ENCODE measurements around the gene RAF1.
"Not testable (repeated sequence)": the region's sequence is repeated elsewhere in the genome, so short reads cannot be mapped to it uniquely, and the experiment has no call there.

Gene RAF1

GRCh38 chr3:12633108-12633507, 30.8 kb downstream of the RAF1 start:
- DNase-seq, result no peak

DNA sequence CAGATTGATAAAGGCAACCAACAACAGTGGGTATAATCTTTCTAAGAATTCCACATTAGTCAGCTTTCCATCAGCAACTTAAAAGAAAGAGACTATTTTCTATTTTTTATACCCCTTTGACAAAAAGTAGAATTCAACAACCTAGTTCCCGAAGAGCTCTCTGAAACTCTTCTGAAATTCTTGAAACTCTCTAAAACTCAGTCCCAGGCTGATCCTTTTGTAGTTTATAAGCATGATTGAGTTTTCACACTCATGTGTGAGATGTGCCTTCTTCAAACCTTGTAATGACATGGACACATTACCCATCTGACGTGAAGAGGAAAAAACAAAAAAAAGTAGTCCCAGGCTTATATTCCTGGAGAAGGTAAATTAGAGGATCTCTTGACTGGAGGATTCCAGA, 31.4 kb downstream of the RAF1 start:
- DNase-seq, result no peak

GRCh38 chr3:12630843-12631242, 33.1 kb downstream of the RAF1 start:
- not testable (repeated sequence) for DNase-seq

DNA sequence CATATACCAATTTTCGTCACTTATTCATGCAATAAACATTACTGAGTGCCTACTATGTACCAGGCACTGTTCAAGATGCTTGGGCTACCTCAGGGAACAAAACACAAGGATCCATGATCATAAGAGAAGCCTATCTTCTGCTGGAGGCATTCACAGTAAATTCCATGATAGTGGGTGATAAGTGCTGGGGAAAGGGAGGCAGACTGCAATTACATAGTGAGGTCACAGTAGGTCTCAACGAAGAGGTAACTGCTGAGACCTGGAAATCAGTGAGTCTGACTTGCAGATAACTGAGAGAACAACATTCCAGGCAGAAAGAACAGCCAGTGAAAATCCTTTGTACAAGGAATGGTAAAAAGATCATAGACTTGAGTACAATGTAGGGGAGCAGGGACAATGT, 33.6 kb downstream of the RAF1 start:
- DNase-seq, result no peak

GRCh38 chr3:12629560-12629959, 34.4 kb downstream of the RAF1 start:
- no peak for DNase-seq

DNA sequence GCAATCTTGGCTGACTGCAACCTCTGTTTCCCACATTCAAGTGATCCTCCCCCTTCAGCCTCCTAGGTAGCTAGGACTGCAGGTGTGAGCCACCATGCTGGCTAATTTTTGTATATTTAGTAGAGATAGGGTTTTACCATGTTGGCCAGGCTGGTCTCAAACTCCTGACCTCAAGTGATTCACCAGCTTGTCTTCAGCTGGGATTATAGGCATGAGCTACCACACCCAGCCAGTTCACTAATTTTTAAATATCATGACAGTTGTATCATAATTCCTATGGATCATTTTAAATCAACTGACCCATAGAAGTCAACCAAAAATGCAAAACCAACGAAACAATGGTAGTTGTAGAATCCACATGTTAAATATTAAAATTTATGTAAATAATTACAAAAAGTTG, 35.1 kb downstream of the RAF1 start:
- DNase-seq, result no peak

DNA sequence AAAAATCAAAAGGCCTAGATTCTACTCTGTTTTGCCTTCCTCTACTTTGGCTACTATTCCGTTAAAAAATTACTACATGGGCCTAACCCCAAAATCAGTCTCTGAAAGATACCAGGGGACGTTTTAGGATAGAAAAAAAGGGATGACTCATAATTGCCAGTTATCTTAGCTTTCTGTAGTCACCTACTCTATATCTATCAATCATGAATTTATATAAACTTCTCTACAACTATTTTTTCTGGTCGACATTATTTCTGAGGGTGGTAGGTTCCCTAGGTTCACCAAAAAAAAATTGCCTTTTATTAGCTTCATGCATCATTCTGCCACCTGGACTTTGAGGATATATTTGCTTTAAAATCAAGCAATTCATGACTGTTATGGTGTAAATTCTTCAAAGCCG, 36.5 kb downstream of the RAF1 start:
- DNase-seq, result no peak

DNA sequence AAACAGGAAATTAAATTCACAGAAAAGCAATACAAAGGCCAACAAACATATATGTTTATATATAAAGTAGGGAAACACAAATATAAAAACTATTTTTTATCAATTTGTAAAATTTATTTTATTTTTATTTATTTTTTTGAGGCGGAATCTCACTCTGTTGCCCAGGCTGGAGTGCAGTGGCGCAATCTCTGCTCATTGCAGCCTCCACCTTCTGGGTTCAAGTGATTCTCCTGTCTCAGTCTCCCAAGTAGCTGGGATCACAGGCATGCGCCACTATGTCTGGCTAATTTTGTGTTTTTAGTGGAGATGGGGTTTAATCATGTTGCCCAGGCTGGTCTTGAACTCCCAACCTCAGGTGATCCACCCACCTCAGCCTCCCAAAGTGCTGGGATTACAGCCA, 39.0 kb downstream of the RAF1 start:
- not testable (repeated sequence) for DNase-seq

DNA sequence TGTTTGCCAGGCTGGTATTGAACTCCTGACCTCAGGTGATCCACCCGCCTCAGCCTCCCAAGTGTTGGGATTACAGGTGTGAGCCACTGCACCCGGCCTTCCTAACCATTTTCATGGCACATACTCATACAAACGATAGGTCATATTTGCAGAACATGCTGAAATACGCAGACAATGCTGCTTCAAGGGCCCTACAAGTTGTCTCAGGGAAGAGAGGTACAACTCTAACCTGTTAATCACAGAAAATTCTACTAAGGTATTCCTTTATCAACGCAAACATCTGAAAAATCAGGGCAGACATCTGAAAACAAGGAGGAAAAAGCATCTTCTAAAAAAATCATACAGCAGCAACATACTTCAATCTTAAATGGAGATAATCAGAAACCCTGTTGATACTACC, 39.9 kb downstream of the RAF1 start:
- DNase-seq, result no peak

DNA sequence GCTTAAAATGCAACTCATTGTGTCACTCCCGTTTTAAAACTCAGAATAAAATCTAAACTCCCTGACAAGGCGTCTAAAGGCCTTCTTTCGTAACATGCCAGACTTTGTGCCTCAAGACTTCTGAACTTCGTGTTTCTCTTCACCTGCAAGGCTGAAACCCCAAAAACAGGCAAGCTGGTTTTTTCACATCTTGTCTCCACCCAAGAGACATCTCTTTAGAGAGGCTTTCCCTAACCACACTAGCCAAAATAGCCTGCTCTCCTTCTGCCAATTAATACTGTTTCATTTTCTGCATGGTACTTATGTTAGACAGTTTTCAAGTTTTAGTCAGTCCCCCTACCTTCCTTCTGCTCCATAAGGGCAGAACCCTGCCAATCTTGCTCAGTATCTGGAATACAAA, 41.6 kb downstream of the RAF1 start:
- no peak for DNase-seq

DNA sequence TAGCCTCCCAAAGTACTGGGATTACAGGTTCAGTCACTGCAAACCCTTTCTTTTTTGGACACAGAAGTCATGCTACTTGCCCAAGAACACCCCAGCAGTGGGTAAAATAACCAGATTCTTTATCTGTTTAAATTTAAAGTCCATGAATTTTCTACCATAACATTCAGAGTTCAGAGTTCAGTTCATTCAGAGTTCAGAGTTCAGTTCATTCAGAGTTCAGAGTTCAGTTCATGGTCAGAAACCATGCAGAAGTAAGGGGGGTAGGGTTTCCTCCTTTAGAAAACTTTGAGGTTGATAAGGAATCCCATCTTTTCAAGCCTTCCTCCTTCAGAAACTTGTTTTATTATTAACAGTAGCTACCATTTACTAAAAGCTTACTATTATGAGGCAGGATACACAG, 43.2 kb downstream of the RAF1 start:
- no peak for DNase-seq

DNA sequence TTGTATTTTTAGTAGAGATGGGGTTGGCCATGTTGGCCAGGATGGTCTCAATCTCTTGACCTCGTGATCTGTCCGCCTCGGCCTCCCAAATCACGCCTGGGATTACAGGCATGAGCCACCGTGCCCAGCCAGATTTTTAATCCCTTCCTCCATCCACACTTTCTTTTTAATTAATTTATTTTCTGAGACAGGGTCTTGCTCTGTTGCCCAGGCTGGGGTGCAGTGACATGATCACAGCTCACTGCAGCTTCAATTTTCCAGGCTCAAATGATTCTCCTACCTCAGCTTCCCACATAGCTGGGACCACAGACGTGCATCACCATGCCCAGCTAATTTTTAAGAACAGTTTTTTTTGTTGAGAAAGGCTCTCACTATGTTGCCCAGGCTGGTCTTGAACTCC, 43.6 kb downstream of the RAF1 start:
- no peak for DNase-seq

- no peak for DNase-seq
These were observed 45.5 kb downstream of the RAF1 start for GRCh38 chr3:12618426-12618825.

DNA sequence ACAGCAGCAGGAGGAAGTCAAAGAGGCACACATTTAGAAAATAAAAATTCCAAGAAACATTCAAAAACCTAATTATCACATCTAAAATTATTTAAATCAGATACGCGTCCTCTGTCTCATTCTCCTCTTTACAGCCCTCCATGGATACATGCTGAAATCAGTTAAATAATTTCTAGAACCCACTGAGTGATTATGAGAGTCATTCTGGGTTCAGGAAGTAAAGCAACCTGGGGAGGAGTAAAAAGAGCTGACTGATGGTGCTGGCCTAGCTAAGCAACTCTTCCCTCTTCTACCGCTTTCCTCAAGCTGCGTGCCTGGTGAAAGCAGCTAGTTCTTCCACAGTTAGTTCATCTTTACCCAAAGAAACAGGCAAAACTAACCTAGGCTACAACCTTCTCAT, 48.7 kb downstream of the RAF1 start:
- no peak for DNase-seq

DNA sequence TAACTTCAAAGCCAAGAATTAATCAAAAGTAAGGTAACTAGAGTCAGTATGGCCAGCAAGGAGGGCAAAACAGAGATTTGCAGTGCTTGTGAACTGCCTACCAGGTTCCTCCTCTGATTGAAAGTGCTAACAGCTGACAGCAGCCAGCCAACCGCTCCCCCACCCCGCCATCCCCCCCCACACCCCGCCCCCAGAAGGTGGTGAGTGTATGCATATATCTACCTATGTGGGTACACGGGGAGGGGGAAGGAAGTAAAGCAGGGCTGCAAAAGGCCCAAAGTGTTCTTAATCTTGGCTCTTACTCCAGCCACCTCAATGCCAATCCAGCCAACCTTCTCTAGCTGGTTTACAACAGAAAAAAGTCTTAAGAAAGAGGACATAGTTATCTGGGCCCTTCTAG, 50.7 kb downstream of the RAF1 start:
- DNase-seq, result no peak

DNA sequence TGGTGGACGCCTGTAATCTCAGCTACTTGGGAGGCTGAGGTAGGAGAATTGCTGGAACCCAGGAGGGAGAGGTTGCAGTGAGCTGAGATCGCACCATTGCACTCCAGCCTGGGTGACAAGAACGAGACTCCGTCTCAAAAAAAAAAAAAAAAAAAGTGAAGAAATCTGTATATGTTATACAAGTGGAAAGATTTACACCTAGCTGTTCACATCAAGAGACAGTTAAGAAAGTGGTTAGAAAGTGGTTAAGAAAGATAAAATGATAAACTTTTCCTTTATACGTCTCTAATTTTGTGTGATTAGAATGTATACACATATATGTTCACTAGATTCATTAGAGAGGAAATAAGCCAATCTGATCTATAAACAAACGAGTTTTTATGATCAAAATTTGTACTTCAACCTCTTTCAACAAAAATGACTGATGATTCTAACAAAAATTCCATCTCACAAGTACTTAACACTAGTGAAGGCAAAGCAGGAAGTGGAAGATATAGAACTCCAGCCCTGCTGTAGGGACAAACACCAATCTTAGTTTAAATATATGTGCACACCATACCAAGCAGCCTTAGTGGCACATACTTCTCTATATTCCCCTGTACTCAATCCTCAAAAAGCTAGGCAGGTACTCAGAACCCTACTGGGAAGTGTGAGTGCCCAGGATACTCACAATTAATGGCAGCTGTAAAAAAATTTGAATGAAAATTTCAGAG, 51.2 kb downstream of the RAF1 start:
- DNase-seq, result no peak

- DNase-seq, result no peak
These were observed 52.8 kb downstream of the RAF1 start for GRCh38 chr3:12611117-12611516.

GRCh38 chr3:12608376-12608775, 55.5 kb downstream of the RAF1 start:
- DNase-seq, result no peak

- DNase-seq, result no peak
These were observed 59.9 kb downstream of the RAF1 start for GRCh38 chr3:12603969-12604368.

DNA sequence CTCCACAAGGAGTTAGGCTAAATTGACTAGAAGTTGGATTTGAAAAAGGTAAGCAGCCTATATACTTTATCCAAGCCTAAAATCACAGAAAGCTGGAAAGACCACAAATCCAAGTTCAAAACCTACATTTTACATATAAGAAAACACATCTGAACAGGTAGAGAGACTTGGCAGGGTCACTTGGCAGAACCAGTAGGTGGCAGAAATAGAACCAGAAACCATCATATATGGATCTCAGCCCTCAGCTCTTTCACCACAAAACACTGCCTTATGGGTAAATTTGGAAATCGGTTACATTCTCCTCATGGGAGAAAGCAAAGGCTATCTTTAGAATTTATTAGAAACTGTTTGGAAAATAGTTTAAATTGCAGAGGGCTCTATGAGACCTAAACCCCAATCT, 62.8 kb downstream of the RAF1 start:
- DNase-seq, result no peak

DNA sequence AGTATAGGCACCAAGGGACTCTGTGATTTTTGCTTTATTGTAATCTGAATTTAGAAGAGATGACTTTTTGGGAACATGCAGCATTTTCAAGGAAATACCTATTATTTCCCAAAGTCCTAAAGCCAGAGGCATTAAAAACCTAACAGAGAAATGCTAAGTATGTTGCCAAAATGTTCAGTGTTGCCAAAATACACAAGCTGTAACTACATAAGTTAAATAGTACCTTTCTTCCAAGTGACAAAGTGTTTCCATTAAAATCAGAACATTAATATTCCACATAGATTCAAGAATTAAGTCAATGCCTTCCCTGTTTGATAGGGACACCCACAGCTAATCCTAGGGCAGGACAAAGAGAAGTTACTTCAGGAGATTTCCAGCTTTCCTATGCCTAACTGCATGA, 65.0 kb downstream of the RAF1 start:
- DNase-seq, result no peak

DNA sequence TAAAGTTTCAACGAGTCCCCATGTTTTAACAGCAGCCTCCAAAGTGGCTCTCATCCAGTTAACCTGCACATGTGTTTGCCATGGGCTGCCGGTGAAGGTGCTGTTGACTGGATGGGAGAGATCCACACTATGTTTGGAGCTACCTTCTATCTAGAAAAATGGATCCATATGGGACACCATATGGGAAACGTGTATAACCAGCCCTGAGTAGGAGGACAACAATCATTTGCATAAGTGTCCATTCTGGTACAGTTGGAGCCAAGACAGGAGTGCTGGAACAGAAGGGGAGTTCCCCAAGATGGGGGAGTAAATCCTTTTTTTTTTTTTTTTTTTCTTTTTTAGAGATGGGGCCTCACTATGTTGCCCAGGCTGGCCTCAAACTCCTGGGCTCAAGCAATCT, 70.4 kb downstream of the RAF1 start:
- no peak for DNase-seq

DNA sequence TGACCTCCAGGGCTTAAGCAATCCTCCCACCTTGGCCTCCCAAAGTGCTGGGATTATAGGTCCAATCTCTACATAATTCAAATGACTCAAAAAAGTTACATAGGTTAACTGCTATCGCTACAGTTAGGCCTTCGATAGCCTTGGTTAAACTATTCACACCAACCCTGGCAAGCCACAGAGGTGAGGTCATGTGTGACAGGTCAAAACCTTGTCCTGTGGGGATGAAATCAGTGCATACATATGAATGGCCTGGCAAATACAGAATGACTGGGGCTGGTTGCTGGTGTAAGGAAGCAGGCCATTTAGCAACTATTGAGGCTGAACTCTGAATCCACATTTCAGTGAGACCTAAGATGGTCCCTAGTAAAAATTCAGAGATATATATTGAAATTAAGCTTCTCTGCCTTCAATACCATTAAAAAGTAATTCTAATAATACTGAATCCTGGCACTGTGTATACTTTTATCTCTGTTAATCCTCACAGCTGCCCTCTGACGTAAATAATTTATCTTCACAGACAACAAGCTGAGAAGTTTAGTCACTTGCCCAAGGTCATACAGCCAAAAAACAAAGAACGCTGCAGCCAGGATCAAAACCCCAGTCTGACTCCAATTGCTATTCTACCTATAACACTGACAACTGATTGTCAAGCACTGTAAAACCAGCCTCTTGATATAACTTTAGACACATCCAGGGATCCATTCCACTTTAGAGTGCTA, 71.8 kb downstream of the RAF1 start:
- no peak for DNase-seq

DNA sequence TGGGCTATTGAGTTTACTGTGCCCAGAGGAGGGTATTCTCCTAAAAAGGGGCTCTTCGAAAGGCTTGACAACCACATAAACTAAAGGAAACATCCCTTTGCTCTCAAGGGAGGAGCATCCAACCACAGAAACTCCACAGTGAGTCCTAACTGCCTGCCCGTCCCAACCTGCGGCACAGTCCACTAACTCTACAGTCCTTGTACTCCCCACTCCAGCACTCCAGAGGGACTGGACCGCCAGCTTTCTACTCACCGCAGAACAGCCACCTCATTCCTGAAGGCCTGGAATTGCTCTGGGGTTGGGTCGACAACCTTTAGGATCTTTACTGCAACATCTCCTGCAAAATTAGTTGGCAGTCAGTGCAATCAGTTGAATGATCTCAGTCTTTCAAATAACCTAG, 72.5 kb downstream of the RAF1 start:
- DNase-seq, result no peak

GRCh38 chr3:12590096-12590495, 73.8 kb downstream of the RAF1 start:
- DNase-seq, result no peak
